ES-I3 (cell line): ENCODE data around the gene SAMD13.

Experiments used
- H3K36me3 ChIP-seq: 2 replicates; pipeline ENCODE4 v1.6.1; 2013; ENCODE audit warnings: mild to moderate bottlenecking, low read length, control low read depth, moderate library complexity; ENCODE audit not compliant: insufficient read depth
- H3K4me1 ChIP-seq: 2 replicates; pipeline ENCODE4 v1.6.1; 2013; ENCODE audit warnings: mild to moderate bottlenecking, control low read depth, low read length; ENCODE audit not compliant: insufficient read depth
- H3K9ac ChIP-seq: 2 replicates; pipeline ENCODE4 v1.6.1; 2013; ENCODE audit warnings: low read depth, mild to moderate bottlenecking, low read length, moderate library complexity
- H3K9me3 ChIP-seq: 2 replicates; pipeline ENCODE4 v1.6.1; 2013; ENCODE audit warnings: mild to moderate bottlenecking, low read length, moderate library complexity; ENCODE audit not compliant: control insufficient read depth, insufficient read depth

The SAMD13 gene, protein sequence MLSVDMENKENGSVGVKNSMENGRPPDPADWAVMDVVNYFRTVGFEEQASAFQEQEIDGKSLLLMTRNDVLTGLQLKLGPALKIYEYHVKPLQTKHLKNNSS

DNA sequence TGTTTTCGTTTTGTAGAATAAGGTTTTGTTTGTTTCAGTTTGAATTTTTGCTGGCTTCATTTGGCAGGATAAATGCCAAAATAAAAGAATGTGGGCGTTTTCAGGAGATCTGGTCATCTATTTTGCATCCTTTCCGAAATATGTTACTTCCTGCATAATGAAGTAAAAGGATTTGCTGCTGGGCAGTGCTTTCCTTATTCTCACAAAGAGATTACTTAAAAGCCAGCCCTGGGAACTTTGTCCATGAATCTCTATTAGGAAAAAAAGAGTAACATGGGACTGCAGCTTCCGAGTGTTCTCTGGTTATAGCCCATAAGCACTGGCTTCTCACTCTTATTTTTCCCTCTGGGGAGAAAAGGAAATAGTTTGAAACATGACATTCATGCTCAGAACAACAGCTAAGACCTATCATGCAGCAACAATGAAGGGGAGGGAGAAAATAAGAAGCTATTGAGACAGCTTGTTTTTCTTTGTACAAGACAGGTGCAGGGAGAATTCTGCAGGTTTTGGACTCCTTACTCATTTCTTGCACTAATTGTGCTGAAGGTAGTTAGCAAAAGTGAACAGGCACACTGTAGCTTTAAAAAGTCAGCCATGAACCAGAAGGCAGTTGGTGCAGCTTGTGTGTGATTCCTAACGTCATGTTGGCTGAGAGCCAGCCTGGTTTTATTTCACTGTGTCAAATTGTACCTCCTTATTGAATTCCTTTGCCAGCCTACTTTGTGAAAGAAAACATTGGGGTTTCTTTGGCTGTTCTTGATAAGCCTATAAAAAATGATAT lies at the start of gene SAMD13:
SAMD13 (plus strand) TSS at position 705 of the 781 bp plus-strand sequence. CDS start 1,527 bp downstream, outside the sequence.
- Histone ChIP-seq H3K9me3 (no peaks in the 10 kb centered on the region), H3K36me3 (no peaks in the 10 kb centered on the region), H3K4me1 (peaks cover 25% of the 10 kb centered on the region), H3K9ac (peak within 1 kb of the TSS; percentile 37; the same call in 1 of the 2 replicates)

DNA sequence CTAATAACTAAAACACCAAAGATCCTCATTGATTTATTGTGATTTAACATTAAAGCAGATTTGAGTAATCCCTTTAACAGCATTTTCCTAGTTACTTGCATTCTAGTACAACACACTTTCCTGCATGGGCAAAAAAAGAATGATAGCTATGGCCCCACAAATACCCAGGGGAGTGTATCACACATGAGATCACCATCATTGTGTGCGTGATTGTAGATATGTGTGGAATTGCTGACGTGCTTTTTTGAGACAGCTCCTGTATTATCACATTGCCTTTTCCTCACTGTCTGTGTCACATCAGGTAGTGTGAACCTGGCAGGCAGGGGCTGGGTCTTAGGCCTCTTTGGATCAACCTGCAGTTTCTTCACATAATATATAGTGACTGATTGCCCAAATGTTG lies 48.5 kb upstream of the SAMD13 start:
- no peaks in the 10 kb centered on the region for H3K36me3 ChIP-seq

DNA sequence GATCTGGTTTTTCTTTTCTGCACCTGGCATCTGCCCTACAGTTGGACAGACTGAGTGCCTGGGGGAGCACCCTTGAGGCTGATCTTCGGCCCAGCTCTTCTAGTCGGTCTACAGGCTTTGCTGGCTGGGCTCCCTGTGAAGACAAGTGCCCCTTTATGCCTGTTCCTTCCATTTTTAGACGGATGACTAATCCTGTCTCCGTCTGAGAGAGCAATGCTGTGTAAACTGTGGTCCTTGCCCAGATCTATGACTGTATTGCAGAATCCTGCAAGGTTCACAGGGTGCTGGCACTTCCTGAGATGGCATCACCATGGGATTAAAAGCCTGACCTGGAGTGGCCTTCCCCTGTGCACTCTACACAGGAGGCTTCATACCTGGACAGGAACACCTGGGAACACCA lies 47.6 kb upstream of the SAMD13 start:
- peaks cover 8% of the 10 kb centered on the region for H3K4me1 ChIP-seq
- H3K9me3 ChIP-seq: no peaks in the 10 kb centered on the region
- H3K36me3 ChIP-seq: no peaks in the 10 kb centered on the region
- H3K9ac ChIP-seq: no peak overlapping the region

More for the DNA sequence above, 48.5 kb upstream of the SAMD13 start:
- Histone ChIP-seq H3K9me3 (no peaks in the 10 kb centered on the region), H3K9ac (no peak overlapping the region), H3K4me1 (peaks cover 8% of the 10 kb centered on the region)

DNA sequence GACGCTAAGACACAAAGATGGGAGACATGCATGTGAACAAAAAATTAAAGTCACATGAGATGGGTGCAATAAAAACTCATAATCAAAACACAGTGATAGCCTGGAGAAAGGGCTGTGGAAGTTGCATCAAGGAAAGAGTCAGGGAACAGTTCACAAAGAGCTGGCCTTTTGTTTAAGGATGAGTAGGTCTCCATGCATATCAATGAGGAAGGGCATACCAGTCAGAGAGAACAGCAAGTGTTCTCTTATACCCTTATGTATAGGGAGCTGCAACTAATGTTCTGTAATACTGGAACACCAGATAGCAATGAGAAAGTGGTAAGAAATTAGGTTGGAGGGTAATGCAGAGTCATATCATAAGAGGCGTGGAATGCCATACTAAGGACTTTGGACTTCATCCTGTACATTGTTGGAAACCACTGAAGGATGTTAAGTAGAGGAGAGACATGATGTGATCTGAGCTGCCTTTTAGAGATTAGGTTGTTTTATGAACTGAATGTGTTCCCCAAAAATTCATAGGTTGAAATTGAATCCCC lies 46.7 kb upstream of the SAMD13 start:
- Histone ChIP-seq H3K9ac (no peak overlapping the region), H3K4me1 (peaks cover 8% of the 10 kb centered on the region), H3K9me3 (no peaks in the 10 kb centered on the region), H3K36me3 (no peaks in the 10 kb centered on the region)

DNA sequence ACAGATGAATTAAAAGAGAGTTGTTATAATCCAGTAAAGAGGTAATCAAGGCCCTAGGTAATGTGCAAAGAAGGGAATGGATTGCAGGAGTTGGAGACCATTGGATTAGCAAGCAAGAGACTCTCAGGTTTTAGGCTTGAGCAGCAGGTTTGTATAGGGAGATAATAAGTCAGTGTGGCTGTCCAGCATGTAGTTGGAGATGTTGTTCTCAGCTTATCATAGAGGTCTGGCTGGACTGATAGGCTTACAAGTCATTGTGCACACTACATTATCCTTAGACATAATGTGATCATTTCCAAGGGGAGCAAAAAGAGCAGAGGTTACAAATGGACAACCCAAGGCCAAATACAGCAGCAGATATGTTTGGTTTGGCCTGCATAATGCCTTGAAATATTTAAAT lies 45.9 kb upstream of the SAMD13 start:
- Histone ChIP-seq H3K36me3 (no peaks in the 10 kb centered on the region), H3K4me1 (peaks cover 8% of the 10 kb centered on the region), H3K9ac (no peak overlapping the region), H3K9me3 (no peaks in the 10 kb centered on the region)

DNA sequence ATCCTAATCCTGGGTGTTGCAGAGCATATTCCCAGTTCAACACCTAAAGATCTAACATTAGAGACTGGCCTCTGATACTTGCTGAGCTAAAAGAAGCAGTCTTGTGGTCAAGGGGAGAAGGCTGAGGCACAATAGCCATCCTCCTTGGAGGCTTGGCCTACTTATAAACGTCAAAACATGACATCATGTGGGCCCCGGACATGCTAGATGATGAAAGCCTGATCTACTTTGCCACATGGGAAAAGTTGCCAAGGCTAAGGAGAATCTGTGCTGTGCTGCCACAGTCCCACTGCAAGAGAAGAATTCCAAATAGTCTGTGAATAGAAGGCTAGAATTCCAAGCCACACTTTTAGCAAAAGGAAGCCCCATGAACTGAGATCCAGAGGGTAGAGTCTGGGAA lies 43.9 kb upstream of the SAMD13 start:
- no peak overlapping the region for H3K9ac ChIP-seq
- H3K4me1 ChIP-seq: peaks cover 8% of the 10 kb centered on the region

DNA sequence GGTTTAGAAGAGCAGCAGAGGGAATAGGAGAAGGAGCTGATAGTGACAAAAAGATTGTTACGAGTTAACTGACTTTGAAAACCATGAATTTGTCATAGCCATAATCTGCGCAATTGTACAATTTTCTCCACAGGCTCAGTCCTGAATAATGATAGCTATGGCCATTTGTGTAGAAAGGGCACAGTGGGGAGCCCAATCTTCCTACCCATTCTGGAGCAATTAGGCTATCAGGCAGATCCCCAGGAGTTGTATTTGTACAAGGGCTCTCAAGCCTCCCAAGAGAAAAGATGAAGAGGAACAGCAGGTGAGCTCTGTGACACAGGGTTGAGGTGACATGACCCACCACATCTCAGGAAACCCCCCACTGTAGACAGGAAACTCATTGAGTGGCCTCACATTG lies 42.1 kb upstream of the SAMD13 start:
- Histone ChIP-seq H3K9ac (no peak overlapping the region), H3K4me1 (peaks cover 4% of the 10 kb centered on the region), H3K9me3 (no peaks in the 10 kb centered on the region), H3K36me3 (no peaks in the 10 kb centered on the region)

More for the DNA sequence above, 43.9 kb upstream of the SAMD13 start:
- Histone ChIP-seq H3K36me3 (no peaks in the 10 kb centered on the region), H3K9me3 (no peaks in the 10 kb centered on the region)

DNA sequence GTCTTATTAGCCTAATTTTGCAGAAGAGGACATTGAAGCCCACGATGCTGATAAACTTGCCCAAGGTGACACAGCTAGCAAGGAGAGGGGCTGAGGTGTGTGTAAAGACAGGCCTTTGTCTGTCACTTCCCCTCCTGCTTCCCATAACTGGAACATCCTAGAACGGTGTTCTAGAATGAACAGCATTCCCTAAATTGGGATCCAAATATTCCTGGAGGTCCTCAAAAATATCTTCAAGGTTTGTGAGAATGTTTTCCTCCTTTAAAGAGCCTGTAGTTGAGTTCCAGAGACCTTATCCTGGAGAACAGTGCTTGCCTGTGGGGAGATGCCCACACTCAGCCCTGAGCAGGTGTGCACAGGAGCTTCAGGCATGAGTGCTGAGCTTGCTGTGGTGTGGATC lies 41.5 kb upstream of the SAMD13 start:
- Histone ChIP-seq H3K4me1 (peaks cover 1% of the 10 kb centered on the region), H3K9ac (no peak overlapping the region), H3K9me3 (no peaks in the 10 kb centered on the region), H3K36me3 (no peaks in the 10 kb centered on the region)

DNA sequence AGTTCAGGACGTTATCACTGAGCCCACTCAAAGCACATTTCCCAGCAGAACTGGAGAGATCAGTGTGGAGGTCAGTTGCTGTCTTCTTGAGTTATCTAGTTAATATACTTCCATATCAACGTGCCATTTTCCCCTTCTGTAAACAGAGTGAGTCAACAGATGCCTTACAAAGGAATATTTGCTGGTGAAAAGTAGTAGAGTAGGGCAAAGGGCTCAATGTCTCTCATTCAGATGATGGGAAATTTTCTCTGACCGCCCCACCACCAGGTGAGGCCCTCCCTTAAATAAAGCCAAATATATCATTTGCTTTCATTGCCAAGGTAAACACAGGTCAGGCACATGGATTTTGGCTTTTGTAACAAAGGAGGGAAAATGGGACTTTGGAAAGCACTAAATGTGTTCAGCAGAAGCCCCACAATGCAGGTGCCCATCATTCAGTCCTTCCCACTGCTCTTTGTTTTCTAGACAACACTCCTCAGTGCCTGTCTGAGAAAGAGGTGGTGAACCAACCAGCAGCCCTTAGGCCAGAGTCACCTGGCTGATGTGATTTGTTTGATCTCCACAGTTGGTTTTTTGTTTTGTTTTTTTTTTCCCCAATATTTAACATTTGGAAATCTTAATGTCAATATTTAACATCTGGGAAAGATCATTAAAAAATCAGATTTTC lies 40.5 kb upstream of the SAMD13 start:
- no peaks in the 10 kb centered on the region for H3K36me3 ChIP-seq
- H3K9ac ChIP-seq: no peak overlapping the region
- no peaks in the 10 kb centered on the region for H3K4me1 ChIP-seq
- no peaks in the 10 kb centered on the region for H3K9me3 ChIP-seq

DNA sequence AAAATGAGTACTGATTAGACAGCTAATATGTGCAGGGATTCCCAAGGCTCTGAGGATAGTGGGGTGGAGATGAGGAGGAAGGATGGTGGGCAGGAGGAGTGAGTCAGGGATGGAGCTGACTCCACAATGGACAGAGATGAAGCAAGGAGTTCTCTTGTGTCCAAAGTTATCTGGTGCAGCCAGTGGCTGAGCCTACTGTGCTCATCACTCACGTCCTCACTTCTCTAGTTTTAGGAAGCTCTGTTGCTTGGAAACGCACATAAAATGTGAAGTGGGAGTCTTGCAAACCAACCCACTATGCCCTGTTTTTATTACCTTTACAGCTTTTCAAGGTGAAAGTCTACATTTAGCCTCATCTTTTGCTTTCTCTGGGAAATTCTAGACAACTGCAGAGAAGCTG lies 36.5 kb upstream of the SAMD13 start:
- no peaks in the 10 kb centered on the region for H3K4me1 ChIP-seq
- H3K9ac ChIP-seq: no peak overlapping the region
- H3K9me3 ChIP-seq: no peaks in the 10 kb centered on the region
- no peaks in the 10 kb centered on the region for H3K36me3 ChIP-seq

DNA sequence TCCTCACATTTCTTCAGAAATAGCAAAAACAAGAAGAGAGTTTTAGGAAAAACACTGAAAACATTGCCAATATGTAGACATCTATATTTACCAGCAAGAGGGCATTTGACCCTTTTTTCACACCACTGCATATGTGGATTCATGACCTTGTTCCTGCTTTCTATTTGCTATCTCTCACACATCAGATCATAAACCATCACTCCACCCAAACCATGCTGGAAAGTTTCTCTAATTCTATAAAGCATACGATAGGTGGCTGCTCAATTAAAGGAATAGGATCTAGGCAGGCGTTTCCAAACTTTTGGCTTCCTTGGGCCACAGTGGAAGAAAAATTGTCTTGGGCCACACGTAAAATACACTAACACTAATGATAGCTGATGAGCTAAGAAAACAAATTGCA lies 35.6 kb upstream of the SAMD13 start:
- Histone ChIP-seq H3K9me3 (no peaks in the 10 kb centered on the region), H3K9ac (no peak overlapping the region), H3K36me3 (no peaks in the 10 kb centered on the region), H3K4me1 (no peaks in the 10 kb centered on the region)

DNA sequence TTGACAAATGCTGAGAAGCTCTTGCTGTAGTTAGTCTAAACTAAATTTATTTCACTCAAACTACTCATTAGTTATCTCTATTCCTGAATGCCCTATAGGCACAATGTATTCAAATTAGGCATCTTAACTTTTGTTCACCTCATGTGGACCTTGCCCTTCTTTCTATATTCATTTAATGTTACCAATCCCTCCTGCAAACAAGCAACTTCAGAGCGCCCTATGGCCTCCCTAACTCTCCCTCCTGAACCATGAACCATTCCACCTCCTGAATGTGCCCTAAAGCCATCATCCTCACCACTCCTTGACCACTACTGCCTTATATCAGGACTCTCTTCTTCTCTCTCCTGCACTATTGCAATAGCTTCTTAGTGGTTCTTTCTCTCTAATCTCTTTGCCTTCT lies 34.8 kb upstream of the SAMD13 start:
- H3K36me3 ChIP-seq: no peaks in the 10 kb centered on the region
- H3K4me1 ChIP-seq: peaks cover 7% of the 10 kb centered on the region; the same call in 1 of the 2 replicates
- H3K9ac ChIP-seq: no peak overlapping the region
- H3K9me3 ChIP-seq: no peaks in the 10 kb centered on the region

DNA sequence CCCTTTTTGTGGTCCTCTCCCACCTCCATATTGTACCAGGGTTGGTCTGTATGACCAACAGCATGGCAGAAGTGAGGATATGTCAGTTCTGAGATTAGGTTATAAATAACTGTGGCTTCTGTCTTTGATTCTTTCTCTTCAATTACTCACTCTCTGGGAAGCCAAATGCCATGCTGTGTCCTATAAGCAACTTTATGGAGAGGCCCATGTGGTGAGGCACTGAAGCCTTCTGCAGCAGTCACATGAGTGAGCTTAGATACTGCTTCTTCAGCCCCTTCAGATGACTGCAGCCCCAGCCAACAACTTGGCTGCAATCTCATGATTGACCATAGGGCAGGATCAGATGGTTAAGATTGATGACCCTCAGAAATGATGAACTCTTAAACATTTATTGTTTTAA lies 34.0 kb upstream of the SAMD13 start:
- no peaks in the 10 kb centered on the region for H3K36me3 ChIP-seq
- H3K9ac ChIP-seq: no peak overlapping the region
- H3K4me1 ChIP-seq: peaks cover 10% of the 10 kb centered on the region; the same call in 1 of the 2 replicates
- H3K9me3 ChIP-seq: no peaks in the 10 kb centered on the region

DNA sequence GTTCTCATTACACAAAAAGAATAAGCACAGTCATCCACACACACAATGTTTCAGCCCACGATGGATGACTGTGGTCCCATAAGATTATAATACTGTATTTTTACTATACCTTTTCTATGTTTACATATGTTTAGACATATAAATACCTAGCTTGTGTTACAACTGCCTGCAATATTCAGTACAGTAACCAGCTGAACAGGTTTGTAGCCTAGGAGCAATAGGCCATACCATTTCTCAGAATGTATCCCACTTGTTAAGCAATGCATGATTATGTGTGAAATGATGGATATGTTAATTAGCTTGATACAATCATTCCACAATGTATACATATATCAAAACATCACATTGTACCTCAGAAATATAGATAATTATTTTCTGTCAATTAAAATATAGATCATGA lies 33.2 kb upstream of the SAMD13 start:
- H3K9me3 ChIP-seq: no peaks in the 10 kb centered on the region
- peaks cover 10% of the 10 kb centered on the region; the same call in 1 of the 2 replicates for H3K4me1 ChIP-seq
- no peak overlapping the region for H3K9ac ChIP-seq
- no peaks in the 10 kb centered on the region for H3K36me3 ChIP-seq
